DMS53 treated with DMSO at 0.1 percent for 48 hours (cell line): ENCODE data around the gene ACRBP.
"Not testable (repeated sequence)": the region's sequence is repeated elsewhere in the genome, so short reads cannot be mapped to it uniquely, and the experiment has no call there.

Experiments used
- DNase-seq: peaks from one replicate; lab custom pipeline; 2025; ENCODE audit not compliant: unreplicated experiment; lab: John Stamatoyannopoulos, UW

The ACRBP gene

DNA sequence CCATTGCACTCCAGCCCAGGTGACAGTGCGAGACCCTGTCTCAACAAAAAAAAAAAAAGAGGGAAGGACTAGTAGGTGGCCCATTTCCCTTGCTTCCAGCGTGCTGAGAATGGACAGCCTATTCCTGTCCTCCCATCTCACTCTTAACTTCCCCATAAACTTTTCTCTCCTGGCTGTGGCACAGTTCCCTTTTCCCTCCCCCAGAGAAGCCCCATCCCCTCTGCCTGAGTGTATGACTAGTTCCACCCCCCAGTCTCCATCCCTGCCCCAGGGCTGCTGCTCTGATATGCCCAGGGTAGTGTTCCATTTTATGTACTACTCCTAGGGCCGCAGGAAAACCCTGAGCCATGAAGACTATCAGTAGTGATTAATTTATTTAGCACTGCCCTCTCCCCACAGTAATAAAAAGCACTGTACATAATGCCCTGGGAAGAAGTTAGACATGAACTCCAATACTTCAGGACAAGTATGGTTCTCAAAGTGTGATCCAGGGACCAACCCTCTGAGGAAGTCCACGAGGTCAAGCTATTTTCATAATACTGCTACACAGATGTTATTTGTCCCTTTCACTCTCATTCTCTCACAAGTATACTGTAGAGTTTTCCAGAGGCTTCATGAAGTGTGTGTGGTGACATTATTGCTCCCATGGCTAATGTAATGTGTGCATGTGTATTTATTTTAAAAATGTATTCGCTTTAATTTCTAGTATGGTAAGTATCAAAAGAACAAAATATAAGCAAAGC is 28.6 kb downstream of the ACRBP start:
- no peak for DNase-seq

- no peak for DNase-seq
Observed at GRCh38 chr12:6615802-6616201, 31.4 kb downstream of the ACRBP start.

DNA sequence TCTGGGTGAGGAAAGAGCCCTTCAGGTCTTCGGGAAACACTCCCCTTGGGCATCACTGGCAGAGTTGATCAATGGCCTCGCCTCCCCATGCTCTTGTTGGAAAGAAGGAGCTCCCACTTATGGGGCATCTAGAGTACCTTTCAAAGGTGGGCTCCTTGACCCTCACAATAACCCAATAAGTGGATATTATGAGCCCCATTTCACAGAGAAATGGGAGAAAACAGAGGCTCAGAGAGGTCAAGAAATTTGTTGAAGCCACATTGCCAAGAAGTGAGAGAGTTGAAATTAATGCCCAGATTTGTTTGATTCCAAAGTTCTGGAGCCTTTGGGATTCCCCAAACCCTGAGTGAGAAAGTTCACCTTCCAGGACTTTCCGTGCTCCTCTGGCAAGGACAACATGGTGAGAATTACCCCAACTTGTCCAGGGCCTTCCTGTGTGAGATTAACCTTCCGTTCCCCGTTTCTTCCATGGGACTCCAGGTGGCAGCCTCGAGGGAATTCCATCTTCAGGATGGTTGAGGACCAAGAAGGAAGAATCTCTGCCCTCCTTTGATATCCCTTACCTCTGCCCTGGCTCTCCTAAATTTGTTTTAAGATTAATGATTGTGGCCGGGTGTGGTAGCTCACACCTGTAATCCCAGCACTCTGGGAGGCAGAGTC is 32.6 kb downstream of the ACRBP start:
- no peak for DNase-seq

- DNase-seq: peak; percentile 98
Observed at GRCh38 chr12:6613776-6614512, 33.3 kb downstream of the ACRBP start.

- peak; percentile 72 for DNase-seq
Observed at GRCh38 chr12:6613015-6613775, 34.0 kb downstream of the ACRBP start.

GRCh38 chr12:6612652-6613014 is 34.6 kb downstream of the ACRBP start:
- DNase-seq: peak; percentile 53

GRCh38 chr12:6612247-6612646 is 35.0 kb downstream of the ACRBP start:
- DNase-seq: no peak

DNA sequence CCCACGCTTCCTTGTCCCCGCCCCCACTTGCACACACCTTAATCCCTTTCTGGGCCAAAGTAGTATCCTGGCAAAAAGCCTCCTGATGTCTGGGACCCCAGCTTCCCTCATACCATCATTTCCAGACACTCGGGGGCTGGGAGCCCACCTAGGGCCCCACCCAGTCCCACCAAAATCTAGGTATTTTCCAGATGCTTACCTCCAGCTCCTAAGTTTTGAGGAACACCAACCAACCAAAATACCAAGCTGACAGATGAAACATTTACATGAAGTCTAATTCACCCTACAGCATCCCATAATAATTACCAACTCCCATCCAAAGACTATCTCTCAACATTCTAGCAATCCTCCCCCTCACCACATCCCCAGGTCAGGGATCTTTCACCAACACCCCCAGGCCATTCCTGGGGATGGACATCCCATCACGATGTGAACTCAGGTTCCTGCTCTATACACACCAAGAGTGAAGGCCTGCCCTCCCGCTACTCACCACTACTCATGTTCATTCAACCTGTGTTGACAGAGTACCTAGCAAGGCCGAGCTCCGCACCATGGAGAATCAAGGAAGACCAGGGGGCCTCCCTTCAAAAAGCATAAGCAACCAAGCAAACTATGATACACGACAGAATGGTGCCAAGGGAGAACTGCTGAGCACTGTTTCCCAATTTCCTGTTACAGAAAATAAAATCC is 38.5 kb downstream of the ACRBP start:
- no peak for DNase-seq

- peak; percentile 97 for DNase-seq
Observed at GRCh38 chr12:6607751-6608591, 39.3 kb downstream of the ACRBP start.

DNA sequence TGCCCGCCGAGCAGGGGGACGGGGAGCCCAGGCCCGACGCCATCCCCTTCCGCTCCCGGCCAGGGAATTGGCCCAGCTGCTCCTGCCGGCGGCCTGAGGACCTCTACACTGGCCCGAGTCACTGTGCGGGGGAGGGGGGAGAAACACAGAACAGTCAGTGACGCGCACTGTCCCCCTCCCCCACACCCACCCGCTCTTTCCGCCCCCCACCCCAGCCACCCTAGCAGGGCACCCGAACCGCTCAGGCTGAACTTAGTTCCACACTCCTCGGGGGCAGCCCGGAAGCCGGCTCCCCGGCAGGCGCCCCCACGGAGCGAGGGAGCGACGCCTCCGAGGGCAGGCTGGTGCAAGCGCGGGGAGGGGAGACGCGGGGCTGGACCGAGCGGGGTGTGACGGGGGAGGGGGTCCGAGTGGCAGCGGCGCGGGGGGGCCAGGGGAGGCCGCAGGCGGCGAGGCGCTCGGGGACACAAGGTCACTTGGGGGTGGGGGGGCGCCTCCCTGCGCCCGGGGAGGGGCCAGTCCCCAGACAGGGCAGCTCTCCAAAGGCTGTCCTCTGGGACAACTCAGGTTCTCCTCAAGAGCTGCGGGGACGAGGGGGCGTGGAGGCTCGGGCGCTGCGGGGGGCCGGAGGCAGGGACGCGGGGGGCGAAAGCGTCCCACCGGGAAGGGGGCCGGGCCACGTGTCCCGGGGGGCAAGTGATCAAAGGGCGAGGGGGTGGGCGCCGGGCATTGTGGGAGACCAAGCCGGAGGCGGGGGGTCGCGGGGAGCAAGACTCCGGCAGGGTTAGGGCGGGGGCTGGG is 40.7 kb downstream of the ACRBP start:
- DNase-seq: peak; percentile 56

- no peak for DNase-seq
Observed at GRCh38 chr12:6605421-6606330, 41.6 kb downstream of the ACRBP start.

GRCh38 chr12:6604259-6605029 is 42.8 kb downstream of the ACRBP start:
- DNase-seq: no peak

GRCh38 chr12:6603095-6603567 is 44.1 kb downstream of the ACRBP start:
- no peak for DNase-seq

- no peak for DNase-seq
Observed at GRCh38 chr12:6602526-6602925, 44.7 kb downstream of the ACRBP start.

DNA sequence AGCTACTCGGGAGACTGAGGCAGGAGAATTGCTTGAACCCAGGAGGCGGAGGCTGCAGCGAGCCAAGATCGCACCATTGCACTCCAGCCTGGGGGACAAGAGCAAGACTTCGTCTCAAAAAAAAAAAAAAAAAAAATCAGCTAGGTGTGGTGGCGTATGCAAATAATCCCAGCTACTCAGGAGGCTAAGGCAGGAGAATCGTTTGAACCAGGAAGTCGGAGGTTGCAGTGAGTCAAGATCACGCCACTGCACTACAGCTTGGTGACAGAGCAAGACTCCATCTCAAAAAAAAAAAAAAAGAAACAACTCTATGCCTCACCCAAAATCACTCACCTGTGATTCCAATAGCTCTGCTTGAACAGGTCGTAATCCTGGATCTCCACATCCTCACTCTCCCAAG is 51.6 kb downstream of the ACRBP start:
- not testable (repeated sequence) for DNase-seq

DNA sequence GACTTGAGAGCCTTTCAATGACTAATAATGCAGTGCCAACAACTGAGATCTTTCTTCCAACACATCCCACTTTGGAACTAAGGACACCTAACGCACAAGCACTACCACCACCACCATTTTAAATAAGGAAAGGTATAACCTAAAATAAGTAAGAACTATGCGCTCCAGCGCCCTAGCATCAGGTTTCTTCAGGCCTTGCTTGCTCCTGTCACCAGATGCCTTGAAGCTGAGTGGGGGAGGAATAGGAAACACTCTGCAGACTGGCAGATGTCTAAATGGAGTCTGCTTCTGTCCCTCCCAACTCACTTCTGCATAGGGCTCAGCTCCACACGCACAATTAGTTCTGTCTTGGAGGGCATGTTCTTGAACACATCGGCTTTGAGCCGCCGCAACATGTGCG is 55.1 kb downstream of the ACRBP start:
- DNase-seq: no peak
